Activated CD4-positive, alpha-beta T cell treated with anti-CD3 and anti-CD28 coated beads for 4 hours (primary cell): Measurements from ENCODE around the gene ELL.

Source experiments
- DNase-seq, 2 donors: peaks; one replicate each; pipeline ENCODE4 v3.0.0-alpha.2; 2020

Gene ELL

GRCh38 chr19:18487576-18488402 is 34.1 kb downstream of the ELL start:
- no peak for DNase-seq

- DNase-seq: no peak
Observed at GRCh38 chr19:18486746-18487145, 35.1 kb downstream of the ELL start.

GRCh38 chr19:18484992-18485391 is 36.9 kb downstream of the ELL start:
- no peak for DNase-seq

- no peak for DNase-seq
Observed at GRCh38 chr19:18483119-18483890, 38.6 kb downstream of the ELL start.

DNA sequence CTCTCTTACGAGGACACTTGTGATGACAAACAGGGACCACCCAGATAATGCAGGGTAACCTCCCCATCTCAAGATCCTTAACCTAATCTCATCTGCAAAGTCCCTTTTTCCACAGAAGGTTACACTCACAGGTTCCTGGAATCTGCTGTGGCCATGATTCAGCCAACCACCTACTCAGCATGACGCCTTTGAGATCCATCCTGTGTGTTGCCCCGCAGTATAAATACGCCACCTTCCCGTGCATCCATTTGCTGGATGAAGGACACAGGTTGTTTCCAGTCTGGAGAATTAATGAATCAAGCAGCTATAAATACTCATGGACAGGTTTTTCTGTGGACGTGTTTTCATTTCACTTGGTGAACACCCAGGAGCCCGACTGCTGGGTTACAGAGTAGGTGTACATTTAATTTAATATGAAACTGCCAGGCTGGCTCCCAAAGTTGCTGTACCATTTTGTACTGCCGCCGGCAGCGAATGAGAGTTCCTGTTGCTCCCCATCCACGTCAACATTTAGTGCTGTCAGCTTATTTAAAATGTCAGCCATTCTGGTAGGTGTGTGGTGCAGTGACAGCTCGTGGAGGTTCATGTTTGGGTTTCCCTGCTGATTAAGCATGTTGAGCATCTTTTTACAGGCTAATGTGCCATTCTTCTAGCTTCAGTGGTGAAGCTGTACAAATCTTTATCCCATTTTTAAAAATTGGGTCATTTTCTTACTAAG is 40.2 kb downstream of the ELL start:
- no peak for DNase-seq

DNA sequence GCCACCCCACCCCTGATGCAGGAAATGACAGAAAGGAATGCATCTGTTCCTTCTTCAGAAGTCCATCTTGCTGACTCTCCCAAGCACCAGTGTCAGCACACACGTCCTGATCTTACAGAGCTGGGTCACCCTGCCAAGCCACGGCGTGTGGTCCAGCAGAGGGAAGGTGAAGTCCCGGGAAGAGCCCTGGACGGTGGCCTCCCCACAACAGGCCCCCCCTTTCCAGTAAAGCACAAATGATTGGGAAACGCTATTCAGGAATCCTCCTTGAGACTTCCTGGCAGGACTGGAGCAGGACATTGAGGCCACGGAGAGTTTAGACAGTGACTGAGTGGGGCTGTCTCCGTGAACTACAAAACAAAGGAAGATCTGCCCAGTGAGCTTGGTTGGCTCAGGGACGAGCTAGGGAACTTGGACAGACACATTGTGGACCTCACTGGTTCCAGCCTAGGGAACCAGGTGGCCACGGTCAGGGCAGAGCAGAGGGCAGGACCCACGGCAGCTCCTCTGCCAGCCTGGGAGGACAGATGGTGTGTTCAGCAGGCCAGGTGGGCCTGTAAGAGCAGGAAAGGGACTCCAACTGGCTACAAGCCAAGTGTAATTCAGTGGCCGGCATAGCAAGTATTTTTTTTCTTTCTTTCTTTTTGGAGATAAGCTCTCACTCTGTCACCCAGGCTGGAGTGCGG is 41.7 kb downstream of the ELL start:
- DNase-seq: no peak

GRCh38 chr19:18478545-18479311 is 43.1 kb downstream of the ELL start:
- DNase-seq: peak; percentile 28 to 52

DNA sequence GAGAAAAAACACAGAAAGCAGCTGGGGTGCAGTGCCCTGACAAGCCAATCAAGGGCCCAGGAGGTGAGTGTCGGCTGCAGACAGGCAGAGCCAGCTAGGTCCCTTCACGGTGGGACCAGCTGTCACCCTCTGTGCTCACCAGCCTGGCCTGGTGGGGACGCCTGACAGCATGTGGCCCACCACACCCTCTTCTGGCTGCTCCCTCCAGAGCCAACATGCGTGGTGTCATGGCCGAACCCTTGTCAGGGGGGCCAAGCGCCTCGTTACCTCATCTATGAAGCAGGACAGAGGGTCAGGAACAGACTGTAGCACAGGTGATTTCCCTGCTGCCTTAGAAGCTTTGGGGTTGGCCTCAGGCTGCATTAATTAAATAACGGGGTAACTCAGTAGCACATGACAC is 43.9 kb downstream of the ELL start:
- no peak for DNase-seq

DNA sequence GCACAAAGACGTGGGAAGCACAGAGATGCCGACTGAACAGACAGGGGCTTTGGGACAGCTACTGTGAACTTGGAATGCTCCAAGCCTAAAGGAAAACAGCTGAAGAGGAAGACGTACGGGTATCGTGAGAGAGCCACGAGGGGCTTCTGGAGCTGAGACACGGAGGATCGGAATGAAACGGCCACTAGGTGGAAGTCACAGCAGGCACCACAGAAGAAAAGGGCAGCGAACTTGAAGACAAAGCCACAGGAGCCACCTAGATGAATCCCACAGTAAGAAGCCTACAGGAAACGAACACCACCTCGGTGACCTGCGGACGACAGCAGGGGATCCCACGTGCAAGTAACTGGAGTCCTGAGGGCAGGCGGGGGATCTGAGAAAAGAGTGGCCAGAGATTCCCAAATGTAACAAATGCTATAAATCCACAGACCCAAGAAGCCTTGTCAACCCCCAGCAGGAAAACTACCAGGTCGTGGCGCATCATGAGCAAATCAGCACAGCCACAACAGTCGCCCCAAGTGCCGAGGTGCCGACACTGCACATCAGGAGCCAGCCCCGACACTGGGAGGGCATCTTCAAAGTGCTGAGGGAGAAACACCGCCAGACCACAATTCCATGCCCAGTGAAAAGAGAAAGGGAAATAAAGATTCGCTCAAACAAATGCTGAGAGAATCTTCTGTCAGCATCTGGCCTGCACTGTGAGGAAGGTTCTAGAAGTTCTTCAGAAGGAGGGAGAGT is 44.7 kb downstream of the ELL start:
- DNase-seq: no peak

DNA sequence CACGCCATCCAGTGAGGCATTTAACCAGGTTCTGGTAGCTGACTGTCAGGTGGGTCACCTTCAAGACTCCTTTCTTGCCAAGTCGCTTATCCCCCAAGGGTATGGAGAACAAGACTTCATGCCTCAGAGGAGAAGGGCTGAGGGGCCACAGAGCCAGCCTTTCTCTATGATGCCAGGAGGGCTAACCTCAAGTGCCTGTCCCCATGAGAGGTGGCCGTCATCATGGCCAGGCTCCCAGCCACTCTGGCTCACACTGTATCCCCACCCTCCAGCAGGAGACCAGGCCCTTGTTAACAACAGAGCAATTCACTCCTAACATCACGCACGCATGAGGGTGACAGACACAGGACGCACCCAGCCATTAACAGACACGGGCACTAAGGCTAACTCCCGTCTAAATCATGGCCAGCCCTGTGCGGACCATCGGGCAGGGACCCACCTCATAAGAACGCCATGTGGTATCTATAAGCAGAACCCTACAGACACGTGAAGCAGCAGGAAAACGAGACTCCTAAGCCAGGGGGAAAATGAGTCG is 45.3 kb downstream of the ELL start:
- no peak for DNase-seq

DNA sequence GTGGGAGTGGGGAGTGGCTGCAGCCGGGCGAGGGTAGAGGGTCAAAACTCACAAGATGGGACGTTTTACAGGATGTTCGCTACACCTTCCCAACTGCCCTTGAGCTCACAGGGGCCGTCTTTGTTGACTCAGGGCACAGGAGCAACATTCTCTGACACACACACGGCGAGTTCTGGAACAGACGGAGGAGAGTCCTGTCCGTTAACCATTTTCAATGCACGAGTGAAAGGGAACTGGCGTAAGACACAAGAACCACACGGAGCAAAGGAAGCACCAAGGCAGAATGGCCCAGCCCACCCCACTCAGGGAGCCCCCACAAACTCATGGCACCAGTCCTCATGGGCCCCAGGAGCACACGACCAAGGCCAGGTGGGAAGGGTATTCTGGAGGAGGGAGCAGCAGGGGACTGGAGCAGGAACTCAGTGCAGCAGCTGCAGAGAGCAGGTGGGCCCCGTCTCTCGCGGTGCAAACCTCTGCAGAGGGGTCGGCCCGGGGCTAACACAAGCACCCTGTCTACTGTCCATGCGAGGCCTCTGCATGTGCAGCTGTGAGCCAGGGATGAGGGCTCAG is 46.0 kb downstream of the ELL start:
- DNase-seq: no peak

GRCh38 chr19:18475004-18475453 is 46.8 kb downstream of the ELL start:
- DNase-seq: no peak

GRCh38 chr19:18474366-18474887 is 47.4 kb downstream of the ELL start:
- DNase-seq: no peak

DNA sequence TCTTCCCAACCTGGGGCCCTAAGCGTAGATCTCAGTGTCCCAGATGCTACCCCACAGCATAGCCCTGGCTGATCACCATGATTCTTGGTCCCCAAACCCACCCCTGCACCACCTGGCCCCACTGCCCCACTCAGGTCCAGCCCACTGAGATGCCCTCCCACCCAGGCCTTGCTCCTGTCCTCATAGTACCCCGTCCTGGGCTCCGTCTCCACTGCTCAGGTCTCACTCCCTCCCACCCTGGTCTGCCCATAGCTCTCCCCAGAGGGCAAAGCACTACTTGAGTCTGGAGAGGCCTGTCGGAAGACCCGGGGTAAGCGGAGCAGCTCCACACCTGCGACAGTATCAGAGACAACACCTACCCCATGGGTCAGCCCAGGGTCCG is 48.2 kb downstream of the ELL start:
- no peak for DNase-seq

DNA sequence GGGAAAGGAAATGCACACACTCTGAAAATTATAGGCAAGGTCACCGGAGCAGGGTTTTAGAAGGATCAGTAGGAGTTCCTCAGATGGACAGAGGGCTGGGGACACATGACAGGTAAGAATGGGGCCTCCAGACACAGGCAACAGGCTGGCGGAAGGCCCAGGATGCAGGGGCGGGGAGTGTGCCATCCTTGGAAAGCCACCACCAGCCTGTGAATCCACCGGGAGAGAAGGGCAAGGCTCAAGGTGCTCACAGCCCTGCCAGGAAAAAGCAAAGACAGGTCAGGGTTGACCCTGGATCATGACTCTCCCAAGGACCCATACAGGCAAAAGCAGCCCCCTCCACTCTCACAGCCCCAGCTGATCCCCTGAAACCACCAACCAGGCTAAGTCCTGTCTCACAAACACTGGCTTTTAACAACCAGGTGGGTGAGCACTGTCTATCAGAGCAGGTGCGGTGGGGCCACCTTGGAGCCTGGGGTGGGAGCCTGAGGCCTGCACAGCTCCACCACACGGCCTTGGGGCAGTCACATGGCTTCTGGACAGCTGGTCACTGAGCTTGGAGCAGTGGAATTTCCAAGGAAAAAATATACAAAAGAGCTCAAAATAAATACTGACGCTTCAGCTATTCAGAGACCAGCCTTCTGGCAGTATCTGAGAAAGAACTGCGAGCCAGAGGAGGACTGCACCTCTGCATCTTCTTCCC is 48.7 kb downstream of the ELL start:
- DNase-seq: no peak

DNA sequence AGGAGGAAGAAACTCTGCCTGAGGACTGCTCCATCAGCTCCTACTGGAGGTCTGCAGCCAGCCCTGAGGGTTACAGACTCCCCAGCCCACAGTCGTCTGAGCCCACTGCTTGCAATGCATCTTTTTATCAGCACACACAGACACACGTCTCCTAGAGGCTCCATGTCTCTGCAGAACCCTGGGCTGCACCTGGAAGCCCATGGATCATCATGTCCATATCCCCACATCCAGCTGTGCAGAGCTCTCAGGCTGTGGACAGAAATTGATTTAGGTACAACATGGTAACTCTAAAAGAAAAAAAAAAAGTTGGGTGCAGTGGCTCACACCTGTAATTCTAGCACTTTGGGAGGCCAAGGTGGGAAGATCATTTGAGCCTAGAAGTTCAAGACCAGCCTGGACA is 51.1 kb downstream of the ELL start:
- no peak for DNase-seq

DNA sequence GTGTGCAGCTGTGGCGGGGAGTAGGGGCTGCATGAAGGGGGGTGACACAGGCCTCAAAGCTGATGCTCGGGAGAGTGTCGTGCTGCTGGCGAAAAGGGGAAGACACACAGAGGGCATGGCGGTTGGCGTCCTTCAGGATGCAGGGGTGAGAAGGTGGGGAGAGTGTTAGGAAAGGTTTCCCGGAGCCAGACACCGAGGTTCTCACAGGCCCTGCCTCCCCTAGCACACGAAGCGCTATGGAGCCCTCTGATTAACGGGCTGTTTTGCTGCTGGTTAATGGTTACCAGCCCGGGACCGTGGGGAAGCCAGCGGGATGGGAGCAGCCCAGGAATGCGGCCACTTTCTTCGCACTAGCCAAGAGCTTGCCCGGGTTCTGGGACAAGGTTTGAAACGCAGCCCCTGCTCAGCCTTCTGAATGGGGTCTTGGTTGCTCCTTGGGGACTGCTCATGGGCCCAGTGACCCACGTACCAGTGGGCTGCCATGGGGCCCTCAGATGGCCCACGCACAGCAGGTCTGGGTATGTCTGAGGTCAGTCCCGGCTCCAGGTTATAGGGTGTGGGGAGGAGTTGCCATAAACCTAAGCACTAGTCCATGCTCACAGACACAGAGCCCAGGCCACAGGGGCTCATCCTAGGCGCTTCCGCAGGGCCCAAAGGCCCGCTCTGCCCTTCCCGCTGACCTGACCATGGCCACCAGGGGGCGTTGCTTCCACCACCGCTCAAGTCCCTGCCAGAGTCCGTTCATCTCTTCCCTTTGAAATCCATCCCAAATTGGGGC is 52.6 kb downstream of the ELL start:
- DNase-seq: peak; percentile 54 to 59

DNA sequence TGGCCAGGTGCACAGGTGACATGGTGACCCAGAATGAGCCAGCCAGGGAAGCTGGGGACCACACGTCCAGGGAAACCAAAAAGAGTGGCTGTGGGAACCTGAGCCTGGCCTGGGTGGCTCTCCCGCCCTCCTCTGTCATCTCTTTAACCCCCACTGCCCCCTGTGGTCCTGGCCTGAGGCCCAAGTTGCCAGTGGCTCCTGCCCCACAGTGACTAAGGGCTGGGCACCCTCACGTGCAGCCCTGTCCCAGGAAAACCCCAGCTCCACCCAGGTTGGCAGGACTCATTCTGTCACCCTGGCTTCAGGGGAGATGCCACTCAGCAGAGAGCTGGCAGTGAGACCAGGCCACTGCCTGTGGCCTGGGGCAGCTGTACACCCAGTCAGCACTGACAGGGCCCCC is 53.4 kb downstream of the ELL start:
- DNase-seq: no peak

DNA sequence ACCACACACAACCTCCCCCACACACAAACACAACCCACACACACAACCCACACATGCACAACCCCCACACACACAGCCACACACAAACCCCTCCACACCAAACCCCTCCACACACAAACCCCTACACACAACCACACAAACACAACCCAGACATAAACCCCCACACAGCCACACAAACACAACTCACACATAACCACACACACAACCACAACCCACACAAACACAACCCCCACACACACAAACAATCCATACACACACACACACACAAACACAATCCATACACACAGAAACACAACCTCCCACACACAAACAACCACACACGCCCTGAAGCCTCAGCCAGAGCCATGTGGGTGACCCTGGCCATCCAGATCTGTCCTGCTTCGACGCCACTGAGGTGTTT is 53.9 kb downstream of the ELL start:
- no peak for DNase-seq
